Measurements from ENCODE around the gene TNFAIP8L1.
"Not testable (repeated sequence)": the region's sequence is repeated elsewhere in the genome, so short reads cannot be mapped to it uniquely, and the experiment has no call there.

TNFAIP8L1 gene

GRCh38 chr19:4650159-4650558 is 10.8 kb downstream of the TNFAIP8L1 start:
- DNase-seq = no peak

DNA sequence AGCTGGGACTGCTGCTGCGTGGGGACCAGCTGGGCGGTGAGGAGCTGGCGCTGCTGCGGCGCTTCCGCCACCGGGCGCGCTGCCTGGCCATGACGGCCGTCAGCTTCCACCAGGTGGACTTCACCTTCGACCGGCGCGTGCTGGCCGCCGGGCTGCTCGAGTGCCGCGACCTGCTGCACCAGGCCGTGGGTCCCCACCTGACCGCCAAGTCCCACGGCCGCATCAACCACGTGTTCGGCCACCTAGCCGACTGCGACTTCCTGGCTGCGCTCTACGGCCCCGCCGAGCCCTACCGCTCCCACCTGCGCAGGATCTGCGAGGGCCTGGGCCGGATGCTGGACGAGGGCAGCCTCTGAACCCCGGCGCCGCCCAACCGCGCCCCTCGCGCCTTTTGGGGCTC is 12.8 kb downstream of the TNFAIP8L1 start:
- DNase-seq = no peak

GRCh38 chr19:4653793-4654436 is 14.6 kb downstream of the TNFAIP8L1 start:
- DNase-seq = no peak

GRCh38 chr19:4654437-4655361 is 15.4 kb downstream of the TNFAIP8L1 start:
- DNase-seq = no peak

- DNase-seq = no peak
Measured at GRCh38 chr19:4656102-4656501, 16.8 kb downstream of the TNFAIP8L1 start.

DNA sequence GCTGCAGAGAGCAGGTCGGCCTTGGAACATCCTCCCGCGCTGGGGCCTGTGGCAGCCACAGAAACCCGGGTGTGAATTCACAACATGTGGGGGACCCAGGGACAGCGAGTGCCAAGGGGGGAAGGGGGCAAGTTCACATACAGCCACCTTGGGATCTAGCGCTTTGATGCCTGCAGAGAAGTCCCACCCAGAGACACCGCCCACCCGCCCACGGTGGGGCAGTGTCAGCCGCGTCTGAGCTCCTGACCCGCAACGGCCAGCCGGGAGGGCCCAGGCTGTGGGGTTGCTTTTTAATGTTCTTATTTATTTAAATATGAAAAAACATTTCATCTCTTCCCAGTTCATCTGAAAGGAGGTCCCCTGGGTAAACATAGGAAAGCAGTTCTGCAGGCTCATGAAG is 17.9 kb downstream of the TNFAIP8L1 start:
- no peak for DNase-seq

DNA sequence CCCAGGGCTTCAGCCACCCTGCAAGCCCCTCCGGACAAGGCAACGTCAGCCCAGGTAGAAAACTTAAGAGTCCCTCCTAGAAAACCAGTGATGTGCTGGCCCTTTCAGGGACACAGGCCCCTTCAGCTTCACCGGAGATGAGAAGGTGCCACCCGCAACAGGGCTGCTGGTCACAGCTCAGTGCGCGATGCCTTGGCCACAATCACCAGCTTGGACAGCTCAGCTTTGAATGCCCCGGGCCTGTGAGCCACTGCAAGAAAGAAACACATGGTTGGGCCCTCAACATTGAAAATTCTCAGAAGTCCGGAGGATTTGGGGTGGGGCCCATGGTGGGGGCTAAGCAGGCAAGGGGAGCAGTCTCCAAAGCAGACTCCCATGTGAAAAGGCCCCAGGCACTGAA is 18.5 kb downstream of the TNFAIP8L1 start:
- DNase-seq = no peak

- DNase-seq = no peak
Measured at GRCh38 chr19:4660181-4660791, 21.0 kb downstream of the TNFAIP8L1 start.

GRCh38 chr19:4660993-4661392 is 21.7 kb downstream of the TNFAIP8L1 start:
- no peak for DNase-seq

DNA sequence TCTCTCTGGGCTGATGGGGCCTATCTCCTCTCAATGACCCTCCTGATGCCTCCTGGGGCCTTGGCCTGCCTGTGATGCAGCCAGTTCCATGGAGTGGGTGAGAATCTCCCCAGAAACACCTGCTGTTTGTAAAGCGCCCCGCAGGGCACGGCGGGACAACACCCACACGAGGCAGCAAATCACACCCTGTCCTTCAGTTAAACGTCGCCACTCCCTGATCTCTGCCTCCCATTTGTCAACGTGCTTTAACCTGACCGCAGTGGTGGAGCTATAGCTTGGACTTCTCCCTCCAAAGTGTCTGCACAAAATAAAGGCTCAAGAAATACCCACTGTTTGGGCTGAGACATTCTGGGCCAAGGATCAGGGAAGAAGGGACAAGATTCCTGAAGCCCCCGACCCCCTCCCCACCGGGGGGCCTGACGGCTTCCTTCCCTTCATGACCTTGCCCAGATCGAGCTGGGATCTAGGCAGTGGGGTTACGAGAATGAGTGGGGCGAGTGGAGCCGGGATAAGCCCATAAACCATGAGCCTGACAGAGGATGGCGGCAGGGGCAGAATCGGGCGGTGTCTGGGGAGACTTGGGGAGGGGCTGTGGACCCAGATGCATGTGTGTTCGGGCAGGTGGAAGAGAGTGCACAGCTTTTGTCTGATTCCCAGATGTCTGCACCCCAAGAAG is 22.8 kb downstream of the TNFAIP8L1 start:
- no peak for DNase-seq

GRCh38 chr19:4662812-4663211 is 23.5 kb downstream of the TNFAIP8L1 start:
- DNase-seq = no peak

GRCh38 chr19:4664642-4665041 is 25.3 kb downstream of the TNFAIP8L1 start:
- no peak for DNase-seq

- peak; percentile 83 to 85 for DNase-seq
Measured at GRCh38 chr19:4669723-4670480, 30.6 kb downstream of the TNFAIP8L1 start, which contains the start of gene MYDGF. TSS of gene MYDGF (minus strand) at chr19:4670342. CDS start at chr19:4670334, 8 bp downstream.

DNA sequence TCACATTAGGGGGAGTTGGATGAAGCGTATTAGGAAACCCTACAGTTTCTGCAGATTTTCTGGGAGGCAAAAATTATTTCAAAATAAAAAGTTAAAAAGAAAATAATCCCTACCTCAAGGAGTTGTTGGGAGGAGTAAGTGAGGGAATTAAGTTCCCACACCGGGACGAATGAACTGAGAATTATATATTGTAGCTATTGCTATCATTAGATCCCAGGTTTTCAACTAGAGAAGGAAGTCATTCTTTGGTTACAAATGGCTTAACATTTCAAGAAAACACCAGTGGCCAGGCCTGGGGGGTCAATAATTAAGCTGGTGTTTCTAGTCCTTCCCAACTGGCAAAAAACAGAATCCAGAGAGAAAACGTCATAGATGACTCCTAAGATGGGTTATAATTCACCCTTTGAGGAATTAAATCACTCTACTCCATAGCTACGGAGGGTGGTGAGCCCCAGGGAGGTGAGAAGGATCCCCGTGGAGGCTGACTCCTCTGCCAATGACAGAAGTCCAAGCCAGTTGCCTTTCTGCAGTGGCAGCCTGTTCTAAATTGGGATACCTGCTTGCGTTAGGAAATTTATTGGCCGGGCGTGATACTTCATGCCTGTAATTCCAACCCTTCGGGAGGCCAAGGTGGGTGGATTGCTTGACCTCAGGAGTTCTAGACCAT is 32.0 kb downstream of the TNFAIP8L1 start:
- DNase-seq = no peak

GRCh38 chr19:4673216-4673615 is 33.9 kb downstream of the TNFAIP8L1 start:
- no peak for DNase-seq

DNA sequence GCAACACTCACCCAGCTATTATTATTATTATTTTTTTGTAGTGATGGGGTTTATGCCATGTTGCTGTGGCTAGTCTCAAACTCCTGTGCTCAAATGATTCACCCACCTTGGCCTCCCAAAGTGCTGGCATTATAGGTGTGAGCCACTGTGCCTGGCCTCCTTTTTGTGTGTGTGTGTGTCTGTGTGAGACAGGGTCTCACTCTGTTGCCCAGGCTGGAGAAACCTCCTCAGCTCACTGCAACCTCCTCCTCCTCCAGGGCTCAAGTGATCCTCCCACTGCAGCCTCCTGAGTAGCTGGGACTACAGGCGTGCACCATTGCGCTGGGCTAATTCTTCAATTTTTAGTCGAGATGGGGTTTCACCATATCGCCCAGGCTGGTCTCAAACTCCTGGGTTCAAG is 34.4 kb downstream of the TNFAIP8L1 start:
- DNase-seq = no peak

DNA sequence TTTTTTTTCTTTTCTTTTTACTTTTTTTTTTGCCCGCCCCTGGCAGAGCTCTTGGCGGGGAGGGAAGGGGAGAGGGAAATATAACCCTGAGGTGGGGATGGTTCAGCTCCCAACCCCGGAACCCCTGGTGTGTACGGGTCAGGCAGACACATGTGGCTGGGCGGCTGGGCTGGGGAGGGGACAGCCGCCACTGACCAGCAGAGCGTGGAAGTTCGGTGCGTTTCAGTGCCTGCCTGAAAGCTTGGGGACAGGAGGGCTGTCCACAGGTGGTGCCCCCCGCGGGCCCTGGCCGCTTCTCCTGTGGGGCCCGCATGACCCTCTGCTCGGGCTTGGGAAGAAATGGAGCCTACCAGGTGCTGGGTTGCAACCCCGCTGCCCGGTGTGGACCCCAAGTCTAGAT is 36.0 kb downstream of the TNFAIP8L1 start:
- no peak for DNase-seq

- peak in 1 of 2 donors; percentile 6 for DNase-seq
Measured at GRCh38 chr19:4676955-4677731, 37.8 kb downstream of the TNFAIP8L1 start.

DNA sequence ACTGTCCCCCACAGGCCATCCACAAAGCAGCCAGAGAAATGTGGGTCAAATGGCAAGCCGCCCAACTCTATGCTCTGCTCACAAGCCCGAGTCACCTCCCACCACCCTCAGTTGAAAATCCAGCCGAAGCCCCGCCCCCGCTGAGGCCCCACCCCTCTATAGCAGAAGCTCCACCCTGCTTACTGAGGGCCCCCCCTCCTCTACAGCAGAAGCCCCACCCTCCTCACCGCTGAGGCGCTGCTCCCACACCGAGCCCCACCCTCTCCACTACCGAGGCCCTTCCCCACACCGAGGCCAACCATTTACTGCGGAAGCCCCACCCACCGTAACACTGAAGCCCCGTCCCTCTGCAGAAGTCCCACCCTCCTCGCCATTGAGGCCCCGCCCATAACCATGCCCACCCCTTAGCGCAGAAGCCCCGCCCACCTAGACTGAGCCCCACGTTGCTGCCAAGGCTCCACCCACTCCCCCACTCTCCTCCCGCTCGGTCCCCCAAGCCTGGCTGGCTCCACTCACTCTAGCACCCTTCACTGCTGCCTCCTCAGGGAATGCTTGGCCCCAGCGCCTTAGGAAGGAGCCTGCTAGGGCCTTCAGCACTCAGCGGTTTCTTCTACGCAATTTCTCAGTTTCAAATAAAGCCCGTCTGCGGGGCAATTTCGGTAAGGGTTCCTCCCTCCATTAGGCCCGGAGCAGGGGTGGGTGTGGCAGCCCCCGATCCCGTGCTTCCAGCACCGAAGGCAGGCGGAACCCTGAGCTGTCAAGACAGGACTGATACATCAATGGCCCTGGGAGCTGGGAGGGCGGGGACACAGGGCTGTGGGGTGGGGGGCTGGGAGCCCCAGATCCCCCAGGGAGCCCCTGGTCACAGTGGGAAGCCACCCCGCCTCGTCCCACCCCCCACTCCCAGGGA is 39.8 kb downstream of the TNFAIP8L1 start:
- no peak for DNase-seq

GRCh38 chr19:4680021-4680420 is 40.7 kb downstream of the TNFAIP8L1 start:
- DNase-seq = not testable (repeated sequence)

All from hippocampal formation (tissue), 2 donors.